GM23338 (cell line): ENCODE measurements around the gene PAPPA2. TPM values are rescaled to one million over a fixed set of nuclear protein-coding genes. Genes with fewer than 3 reads are reported as not detected.

Experiments used
- ATAC-seq: fragments of 200-7000 bp; cut with Tn5 transposase; 3 replicates; pipeline ENCODE4 v1.9.1; 2020
- DNase-seq: peaks from one replicate; pipeline ENCODE4 v3.0.0-alpha.2; 2015; ENCODE audit warnings: low spot score
- H2AFZ ChIP-seq: fragments of 200-600 bp; sonication (generic); 2 replicates; pipeline ENCODE4 v1.8.0; 2016; ENCODE audit warnings: antibody characterized with exemption, mild to moderate bottlenecking, moderate library complexity
- H3F3A ChIP-seq: fragments of 200-600 bp; sonication (generic); replicated peaks from 2 replicates; pipeline ENCODE4 v1.8.0; 2017; ENCODE audit warnings: antibody characterized with exemption, mixed run types, low read depth
- H3K27ac ChIP-seq: fragments of 200-600 bp; sonication (generic); 2 replicates; pipeline ENCODE4 v1.6.1; 2016; ENCODE audit warnings: low read depth
- H3K27me3 ChIP-seq: fragments of 200-600 bp; sonication (generic); 2 replicates; pipeline ENCODE4 v1.8.0; 2016; ENCODE audit warnings: mild to moderate bottlenecking, mixed run types, moderate library complexity; ENCODE audit not compliant: insufficient read depth
- H3K36me3 ChIP-seq: fragments of 200-600 bp; sonication (generic); 2 replicates; pipeline ENCODE4 v1.8.0; 2016; ENCODE audit warnings: mild to moderate bottlenecking; ENCODE audit not compliant: insufficient read depth
- H3K4me1 ChIP-seq: fragments of 200-600 bp; sonication (generic); 2 replicates; pipeline ENCODE4 v1.8.0; 2016; ENCODE audit warnings: mild to moderate bottlenecking, moderate library complexity; ENCODE audit not compliant: insufficient read depth
- H3K4me2 ChIP-seq: fragments of 200-600 bp; sonication (generic); 2 replicates; pipeline ENCODE4 v1.7.1; 2017; ENCODE audit warnings: mixed run types
- H3K4me3 ChIP-seq: fragments of 200-600 bp; sonication (generic); 2 replicates; pipeline ENCODE4 v1.6.1; 2016; ENCODE audit warnings: mixed run types
- H3K79me2 ChIP-seq: fragments of 200-600 bp; sonication (generic); replicated peaks from 2 replicates; pipeline ENCODE4 v1.8.0; 2017; ENCODE audit warnings: mild to moderate bottlenecking; ENCODE audit not compliant: insufficient read depth
- H3K9me2 ChIP-seq: fragments of 200-600 bp; sonication (generic); 2 replicates; pipeline ENCODE4 v1.8.0; 2017; ENCODE audit not compliant: insufficient read depth
- H4K20me1 ChIP-seq: fragments of 200-600 bp; sonication (generic); replicated peaks from 2 replicates; pipeline ENCODE4 v1.8.0; 2017; ENCODE audit warnings: mild to moderate bottlenecking; ENCODE audit not compliant: insufficient read depth
- H3K27ac Mint-ChIP-seq: 2 replicates; pipeline ENCODE4 v1.8.0; 2020; ENCODE audit warnings: inconsistent platforms, mild to moderate bottlenecking, moderate library complexity, mixed read lengths
- H3K27me3 Mint-ChIP-seq: 3 replicates; pipeline ENCODE4 v1.8.0; 2022; ENCODE audit warnings: low read depth, mild to moderate bottlenecking, moderate library complexity, mixed read lengths, inconsistent platforms; ENCODE audit not compliant: insufficient read depth, poor library complexity
- H3K36me3 Mint-ChIP-seq: 3 replicates; pipeline ENCODE4 v1.8.0; 2021; ENCODE audit warnings: low read depth, mild to moderate bottlenecking, inconsistent platforms, moderate library complexity, mixed read lengths
- H3K4me1 Mint-ChIP-seq: 3 replicates; pipeline ENCODE4 v1.8.0; 2020; ENCODE audit warnings: mild to moderate bottlenecking, inconsistent platforms, mixed read lengths
- H3K4me3 Mint-ChIP-seq: 3 replicates; pipeline ENCODE4 v1.8.0; 2021; ENCODE audit warnings: moderate library complexity, mild to moderate bottlenecking, inconsistent platforms, mixed read lengths
- H3K9me3 Mint-ChIP-seq: 3 replicates; pipeline ENCODE4 v1.8.0; 2020; ENCODE audit warnings: moderate library complexity, mild to moderate bottlenecking, inconsistent platforms, mixed read lengths
- CREB1 ChIP-seq: fragments of 250-450 bp; sonication (Bioruptor Pico); IDR thresholded peaks from 2 replicates; pipeline ENCODE4 v1.5.0; 2020; ENCODE audit warnings: low read depth, mild to moderate bottlenecking, moderate library complexity
- EZH2phosphoT487 ChIP-seq: fragments of 200-600 bp; sonication (generic); IDR thresholded peaks from one replicate; pipeline ENCODE4 v1.8.1; 2018; ENCODE audit warnings: antibody characterized with exemption; ENCODE audit not compliant: unreplicated experiment
- STAT1 ChIP-seq: IDR thresholded peaks from one replicate; pipeline ENCODE4 v1.6.1; 2016; ENCODE audit warnings: antibody characterized with exemption; ENCODE audit not compliant: unreplicated experiment
- ZNF331 ChIP-seq: fragments of 250-450 bp; sonication (Bioruptor Pico); IDR thresholded peaks from 2 replicates; pipeline ENCODE4 v1.5.0; 2020; ENCODE audit warnings: low read depth, mild to moderate bottlenecking, moderate library complexity
- ZNF462 ChIP-seq: fragments of 250-450 bp; sonication (Bioruptor Pico); IDR thresholded peaks from 2 replicates; pipeline ENCODE4 v1.5.0; 2020; ENCODE audit warnings: mild to moderate bottlenecking, moderate library complexity
- polyA plus RNA-seq: library from polyadenylated mRNA; unstranded; fragments of >200 nt; fragmentation: Nextera tagmentation; extraction: Ambion mirVana; gene quantifications from 2 replicates; pipeline ENCODE4 v1.2.1, GENCODE V29; 2016
- total RNA-seq: library from RNA; depleted of rRNA; stranded (reverse); fragments of >200 nt; shearing (Covaris generic); gene quantifications from 2 replicates; pipeline ENCODE4 v1.2.3, GENCODE V29; 2014

Gene PAPPA2
- total and polyA plus RNA-seq, 2 experiments from 2014 or later, result 1.4 to 1.7 TPM

- no peak for TF ChIP-seq ZNF462
- no peak for TF ChIP-seq CREB1 (CRISPR knock-in tag)
- no peak for TF ChIP-seq ZNF331 (CRISPR knock-in tag)
- TF ChIP-seq EZH2phosphoT487, result no peak
These were observed 66.6 kb downstream of the PAPPA2 start (continued) for GRCh38 chr1:176529395-176530090.

- Histone ChIP-seq H3K9me2 (peaks cover 16% of the 10 kb centered on the region), H3K4me2 (no peak overlapping the region), H4K20me1 (no peaks in the 10 kb centered on the region), H3K27ac (no peak overlapping the region), H3K27me3 (no peaks in the 10 kb centered on the region), H3K4me1 (no peaks in the 10 kb centered on the region; the same call in 1 of the 2 replicates), H3K79me2 (no peaks in the 10 kb centered on the region), H3F3A (no peaks in the 10 kb centered on the region), H2AFZ (no peak overlapping the region), H3K4me3 (no peak overlapping the region), H3K36me3 (no peaks in the 10 kb centered on the region)
- Mint-ChIP-seq H3K36me3 (no peaks in the 10 kb centered on the region), H3K4me1 (peaks cover 9% of the 10 kb centered on the region), H3K9me3 (no peaks in the 10 kb centered on the region), H3K27me3 (peaks cover 2% of the 10 kb centered on the region), H3K4me3 (no peak overlapping the region), H3K27ac (no peak overlapping the region)
- no peak for TF ChIP-seq ZNF462
- TF ChIP-seq STAT1, result no peak
- DNase-seq (no peak), ATAC-seq (no peak)
These were observed 68.1 kb downstream of the PAPPA2 start for GRCh38 chr1:176531036-176531435.
